ENCODE data around the gene ASRGL1.
"Not testable (repeated sequence)": the region's sequence is repeated elsewhere in the genome, so short reads cannot be mapped to it uniquely, and the experiment has no call there.

Gene ASRGL1

DNA sequence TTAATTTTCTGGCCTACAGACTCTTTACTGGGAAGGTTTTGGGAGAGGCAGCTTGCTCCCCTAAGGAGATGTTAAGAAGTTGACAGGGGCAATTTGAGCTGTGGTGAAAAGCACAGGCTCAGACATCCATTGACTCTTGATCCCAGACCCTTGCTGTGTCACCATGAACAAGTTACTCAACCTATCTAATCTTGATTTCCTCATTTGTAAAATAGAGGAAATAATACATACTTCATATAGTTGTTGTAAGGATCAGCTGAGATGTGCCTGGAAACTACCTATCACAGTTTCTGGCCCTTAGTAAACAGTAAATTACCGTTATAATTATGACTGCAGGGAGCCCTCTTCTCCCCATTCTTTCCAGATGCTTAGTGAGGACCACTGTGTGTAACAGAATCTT, 21.8 kb upstream of the ASRGL1 start:
- no peak overlapping the region for H3K4me3 ChIP-seq (ENCODE audit: low read depth, low read length)
- TF ChIP-seq, protein P1, sequence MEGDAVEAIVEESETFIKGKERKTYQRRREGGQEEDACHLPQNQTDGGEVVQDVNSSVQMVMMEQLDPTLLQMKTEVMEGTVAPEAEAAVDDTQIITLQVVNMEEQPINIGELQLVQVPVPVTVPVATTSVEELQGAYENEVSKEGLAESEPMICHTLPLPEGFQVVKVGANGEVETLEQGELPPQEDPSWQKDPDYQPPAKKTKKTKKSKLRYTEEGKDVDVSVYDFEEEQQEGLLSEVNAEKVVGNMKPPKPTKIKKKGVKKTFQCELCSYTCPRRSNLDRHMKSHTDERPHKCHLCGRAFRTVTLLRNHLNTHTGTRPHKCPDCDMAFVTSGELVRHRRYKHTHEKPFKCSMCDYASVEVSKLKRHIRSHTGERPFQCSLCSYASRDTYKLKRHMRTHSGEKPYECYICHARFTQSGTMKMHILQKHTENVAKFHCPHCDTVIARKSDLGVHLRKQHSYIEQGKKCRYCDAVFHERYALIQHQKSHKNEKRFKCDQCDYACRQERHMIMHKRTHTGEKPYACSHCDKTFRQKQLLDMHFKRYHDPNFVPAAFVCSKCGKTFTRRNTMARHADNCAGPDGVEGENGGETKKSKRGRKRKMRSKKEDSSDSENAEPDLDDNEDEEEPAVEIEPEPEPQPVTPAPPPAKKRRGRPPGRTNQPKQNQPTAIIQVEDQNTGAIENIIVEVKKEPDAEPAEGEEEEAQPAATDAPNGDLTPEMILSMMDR (IDR thresholded peaks at IDR 0.05; ENCODE audit: control insufficient read depth, extremely low read depth, insufficient read depth) = no peak
- DNase-seq (ENCODE audit: low read depth) = no peak

- no peak for DNase-seq (ENCODE audit: low read depth)
- no peak overlapping the region for H3K4me3 ChIP-seq (ENCODE audit: low read depth, low read length)
- TF ChIP-seq, protein P1 (IDR thresholded peaks at IDR 0.05; ENCODE audit: control insufficient read depth, extremely low read depth, insufficient read depth) = no peak
Measured at GRCh38 chr11:62322524-62322923, 14.7 kb upstream of the ASRGL1 start.

- H3K4me3 ChIP-seq (ENCODE audit: low read depth, low read length) = no peak overlapping the region
- DNase-seq (ENCODE audit: low read depth) = peak; percentile 79
- TF ChIP-seq, protein P1 (IDR thresholded peaks at IDR 0.05; ENCODE audit: control insufficient read depth, extremely low read depth, insufficient read depth) = peak; percentile 80
Measured at GRCh38 chr11:62324731-62325556, 12.3 kb upstream of the ASRGL1 start.

DNA sequence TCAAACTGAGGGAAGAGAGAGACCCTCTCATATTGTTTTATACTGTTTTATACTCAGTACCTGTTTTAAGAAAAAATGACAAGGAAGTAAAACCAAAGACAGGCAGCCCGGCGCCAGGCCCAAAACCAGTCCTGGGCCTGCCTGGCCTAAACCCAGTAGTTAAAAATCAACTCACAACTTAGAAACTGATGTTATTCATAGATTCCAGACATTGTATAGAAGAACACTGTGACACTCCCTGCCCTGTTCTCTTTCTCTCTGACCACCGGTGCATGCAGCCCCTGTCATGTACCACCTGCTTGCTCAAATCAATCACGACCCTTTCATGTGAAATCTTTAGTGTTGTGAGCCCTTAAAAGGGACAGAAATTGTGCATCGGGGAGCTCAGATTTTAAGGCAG, 11.5 kb upstream of the ASRGL1 start:
- not testable (repeated sequence) for DNase-seq (ENCODE audit: low read depth); H3K4me3 ChIP-seq (ENCODE audit: low read depth, low read length)

GRCh38 chr11:62326719-62327118, 10.5 kb upstream of the ASRGL1 start:
- not testable (repeated sequence) for DNase-seq (ENCODE audit: low read depth)

DNA sequence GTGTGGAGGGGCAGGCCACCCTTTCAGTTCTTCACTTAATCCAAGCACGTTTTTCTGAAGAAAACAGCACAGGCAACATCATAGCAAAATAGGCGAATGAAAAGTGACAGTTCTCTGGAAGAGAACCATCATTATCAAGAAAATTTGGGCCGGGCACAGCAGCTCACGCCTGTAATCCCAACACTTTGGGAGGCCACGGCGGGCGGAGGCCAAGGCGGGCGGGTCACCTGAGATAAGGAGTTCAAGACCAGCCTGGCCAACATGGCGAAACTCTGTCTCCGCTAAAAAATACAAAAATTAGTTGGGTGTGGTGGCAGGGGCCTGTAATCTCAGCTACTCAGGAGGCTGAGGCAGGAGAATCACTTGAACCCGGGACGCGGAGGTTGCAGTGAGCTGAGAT, 9.7 kb upstream of the ASRGL1 start:
- not testable (repeated sequence) for H3K4me3 ChIP-seq (ENCODE audit: low read depth, low read length)

More at GRCh38 chr11:62326719-62327118, 10.5 kb upstream of the ASRGL1 start:
- H3K4me3 ChIP-seq (ENCODE audit: low read depth, low read length) = not testable (repeated sequence)

GRCh38 chr11:62331264-62331663, 6.0 kb upstream of the ASRGL1 start:
- not testable (repeated sequence) for DNase-seq (ENCODE audit: low read depth); H3K4me3 ChIP-seq (ENCODE audit: low read depth, low read length)

More for the DNA sequence above, 9.7 kb upstream of the ASRGL1 start:
- DNase-seq (ENCODE audit: low read depth) = not testable (repeated sequence)

GRCh38 chr11:62333768-62334167, 3.5 kb upstream of the ASRGL1 start:
- TF ChIP-seq, protein P1 (IDR thresholded peaks at IDR 0.05; ENCODE audit: control insufficient read depth, extremely low read depth, insufficient read depth) = no peak
- no peak overlapping the region for H3K4me3 ChIP-seq (ENCODE audit: low read depth, low read length)
- DNase-seq (ENCODE audit: low read depth) = no peak

- not testable (repeated sequence) for H3K4me3 ChIP-seq (ENCODE audit: low read depth, low read length); DNase-seq (ENCODE audit: low read depth)
Measured at GRCh38 chr11:62336949-62337302, 322 bp upstream of the ASRGL1 start.

DNA sequence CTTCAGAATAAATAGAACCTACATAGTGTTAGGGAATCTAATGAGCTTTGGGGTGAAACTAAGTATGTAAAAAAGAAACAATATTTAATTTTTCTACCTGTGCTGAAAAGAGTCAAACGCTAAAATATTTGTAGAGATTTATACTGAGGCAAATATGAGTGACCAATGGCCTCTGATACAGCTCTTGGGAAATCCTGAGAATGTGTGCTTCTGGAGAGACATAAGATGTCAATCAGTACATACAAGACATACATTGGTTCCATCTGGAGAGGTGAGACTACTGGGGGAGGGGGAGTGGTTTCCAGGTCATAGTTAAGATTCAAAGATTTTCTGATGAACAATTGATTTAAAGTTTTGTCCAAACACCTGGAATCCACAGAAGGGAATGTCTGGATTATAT, 970 bp downstream of the ASRGL1 start:
- no peak for DNase-seq (ENCODE audit: low read depth)
- TF ChIP-seq, protein P1 (IDR thresholded peaks at IDR 0.05; ENCODE audit: control insufficient read depth, extremely low read depth, insufficient read depth) = no peak
- no peak overlapping the region; the same call in 1 of the 2 replicates for H3K4me3 ChIP-seq (ENCODE audit: low read depth, low read length)

Measured in LNCaP clone FGC (cell line).